GM21723 (cell line): Measurements from ENCODE around the gene CEP131.

Source experiments
- ATAC-seq: cut with Tn5 transposase; IDR thresholded peaks from one replicate; pipeline ENCODE4 v1.9.1; 2021; ENCODE audit warnings: mild to moderate bottlenecking, moderate library complexity; ENCODE audit not compliant: unreplicated experiment

The CEP131 gene

GRCh38 chr17:81239714-81240555 is 17.2 kb upstream of the CEP131 start:
- ATAC-seq = no peak

GRCh38 chr17:81238815-81239713 is 16.3 kb upstream of the CEP131 start, which contains the start of the genes NDUFAF8 and TEPSIN:
Gene NDUFAF8, plus strand, starts transcription at chr17:81239318. Its CDS starts 46 bp downstream, at chr17:81239364.
Gene TEPSIN, minus strand, starts transcription at chr17:81239055. Its CDS starts 22 bp downstream, at chr17:81239033.
- peak; percentile 87 for ATAC-seq

DNA sequence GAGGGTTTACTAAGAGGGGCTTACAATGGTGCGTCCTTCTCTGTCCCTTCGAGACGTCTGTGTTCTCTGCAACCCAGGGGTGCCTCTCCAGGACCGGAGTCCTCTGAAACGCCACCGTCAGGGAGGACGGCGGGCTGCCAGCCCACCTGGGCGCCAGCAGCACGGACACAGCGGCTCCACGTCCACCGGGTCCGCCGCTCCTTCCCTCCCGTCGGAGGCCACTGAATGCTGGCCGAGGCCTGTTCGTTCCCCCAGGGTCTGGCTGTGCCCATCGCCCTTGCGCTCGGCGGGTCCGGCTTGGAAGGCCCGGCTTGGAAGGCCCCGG is 15.7 kb upstream of the CEP131 start:
- peak; percentile 1 for ATAC-seq

DNA sequence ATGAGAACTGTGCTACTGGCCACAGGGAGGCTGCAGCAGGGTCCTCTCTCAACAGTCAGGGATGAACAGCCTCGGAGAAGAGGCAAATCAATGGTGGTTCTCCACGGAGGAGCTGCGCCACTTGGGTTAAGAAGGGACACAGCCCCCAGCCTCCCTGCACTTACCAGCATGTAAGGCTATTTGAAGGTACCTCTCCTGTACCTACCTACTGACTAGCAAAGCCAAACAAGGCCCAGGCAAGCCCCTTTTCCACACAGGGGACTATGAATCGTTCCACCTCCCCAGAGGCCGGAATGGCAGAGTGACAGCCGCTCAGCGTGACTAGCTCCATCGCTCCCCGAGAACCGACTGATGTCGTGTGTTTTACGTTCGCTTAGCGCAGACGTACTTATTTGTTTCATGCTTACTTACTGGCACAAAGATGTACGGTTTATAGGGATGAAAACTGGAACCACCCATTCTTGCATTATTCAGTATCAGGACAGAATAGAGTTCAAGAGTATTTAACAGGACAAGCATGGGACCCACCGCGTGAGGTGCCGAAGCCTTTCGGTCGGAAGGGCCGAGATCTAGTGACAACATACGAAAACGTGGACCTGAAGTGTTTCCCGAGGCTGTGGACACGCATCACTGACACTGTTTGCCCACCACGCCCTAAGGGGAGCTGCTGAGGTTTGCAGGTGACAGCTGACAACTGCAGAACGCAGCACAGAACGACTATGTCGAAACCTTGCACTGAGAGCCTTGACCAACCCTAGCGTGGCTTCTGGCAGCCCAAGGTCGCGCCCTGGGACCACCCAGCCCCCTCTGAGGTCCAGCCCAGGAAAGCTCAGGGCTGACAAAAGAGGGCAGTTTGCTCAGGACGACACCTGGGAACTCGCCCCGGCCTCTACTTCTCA is 15.1 kb upstream of the CEP131 start:
- no peak for ATAC-seq

GRCh38 chr17:81236784-81237183 is 14.0 kb upstream of the CEP131 start:
- no peak for ATAC-seq

GRCh38 chr17:81235822-81236740 is 13.3 kb upstream of the CEP131 start:
- ATAC-seq = no peak

GRCh38 chr17:81234940-81235821 is 12.4 kb upstream of the CEP131 start:
- ATAC-seq = no peak

DNA sequence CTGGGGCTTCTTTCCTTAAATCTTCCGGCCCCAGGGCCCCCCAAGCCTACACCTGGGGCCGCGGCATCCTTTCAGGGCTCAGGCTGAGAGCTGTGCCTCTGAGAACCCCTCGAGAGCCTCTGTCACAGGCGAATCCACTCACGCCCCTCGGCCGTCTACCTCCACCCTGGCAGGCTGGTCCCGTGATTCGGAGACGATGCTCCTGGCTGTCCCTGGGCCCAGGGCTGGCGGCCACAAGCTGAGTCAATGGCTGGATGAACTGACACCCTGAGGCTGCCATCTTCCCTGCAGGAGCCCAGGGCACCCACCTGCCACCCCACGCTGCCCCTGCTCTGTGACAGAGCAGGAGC is 11.7 kb upstream of the CEP131 start:
- ATAC-seq = no peak

GRCh38 chr17:81233811-81234505 is 11.2 kb upstream of the CEP131 start:
- no peak for ATAC-seq

DNA sequence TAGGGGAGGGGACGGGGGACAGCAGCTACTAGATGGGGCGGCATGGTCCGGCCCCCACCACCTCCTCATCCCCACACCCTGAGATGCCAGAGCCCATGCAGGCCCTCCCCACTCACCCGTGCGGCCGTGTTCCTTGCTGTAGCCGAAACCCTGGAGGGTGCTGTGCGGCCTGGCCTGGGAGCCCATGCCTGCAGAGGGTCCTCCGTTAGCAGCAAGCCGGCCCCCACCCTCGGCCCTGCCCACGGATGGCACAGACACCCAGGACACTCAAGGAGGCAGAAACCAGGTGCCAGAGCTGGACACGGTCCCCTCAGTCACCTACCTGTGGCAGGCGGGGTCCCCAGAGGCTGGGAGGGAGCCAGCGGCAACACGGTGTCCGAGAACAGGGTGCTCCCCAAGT is 10.6 kb upstream of the CEP131 start:
- no peak for ATAC-seq

GRCh38 chr17:81232616-81233241 is 10.0 kb upstream of the CEP131 start:
- ATAC-seq = no peak

DNA sequence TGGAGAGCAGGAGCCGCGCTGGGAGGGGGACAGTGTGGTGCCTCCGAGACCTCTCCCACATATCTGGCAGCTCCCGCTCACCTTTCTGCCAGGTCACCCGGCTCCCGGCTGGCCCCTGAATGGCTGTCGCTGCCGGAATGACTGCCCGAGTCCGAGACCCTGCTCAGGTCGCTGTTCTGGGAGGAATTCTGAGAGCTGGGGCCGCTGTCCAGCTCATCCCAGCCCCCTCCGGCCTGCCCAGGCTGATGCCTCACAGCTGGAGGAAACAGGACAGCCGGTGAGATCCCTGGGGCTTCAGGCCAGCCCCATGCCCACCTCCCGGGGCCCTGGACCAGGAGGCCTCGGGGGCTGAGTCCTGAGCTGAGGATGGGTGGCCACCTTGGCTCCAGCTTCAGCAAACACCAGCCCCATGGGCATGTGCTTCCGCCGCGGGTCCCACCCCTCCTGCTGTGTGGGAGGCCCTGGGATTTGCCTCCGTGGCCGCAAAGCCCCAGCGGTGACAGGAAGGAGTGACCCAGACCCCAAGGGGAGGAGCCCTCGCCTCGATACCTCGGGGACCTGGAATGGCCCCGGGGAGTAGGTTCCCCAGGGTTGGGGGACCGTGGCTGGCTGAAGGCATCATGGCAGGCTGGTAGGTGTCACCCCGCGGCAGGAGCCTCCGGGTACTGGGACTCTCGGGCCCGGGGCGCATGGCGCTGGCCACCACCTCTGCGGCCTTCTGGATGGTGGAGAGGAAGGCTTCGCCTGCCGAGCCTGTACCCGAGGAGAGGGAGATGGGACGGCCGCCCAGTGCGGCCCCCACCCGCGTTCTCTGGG is 9.2 kb upstream of the CEP131 start:
- ATAC-seq = no peak

- no peak for ATAC-seq
Observed at GRCh38 chr17:81231121-81231645, 8.4 kb upstream of the CEP131 start.

- no peak for ATAC-seq
Observed at GRCh38 chr17:81230043-81230820, 7.5 kb upstream of the CEP131 start.

GRCh38 chr17:81229666-81229920 is 6.8 kb upstream of the CEP131 start:
- ATAC-seq = no peak
